D721Med (cell line): Measurements from ENCODE around the gene GSTCD.

ENCODE experiments used
- DNase-seq: peaks from one replicate; pipeline ENCODE4 v3.0.0; 2011; ENCODE audit warnings: low spot score; ENCODE audit not compliant: insufficient read length
- FAIRE-seq: peaks from 2 replicates; lab custom pipeline; 2011; peaks lifted over from hg19 to GRCh38; lab: Jason Lieb, UNC
- TF ChIP-seq, protein P1 (sequence below): IDR thresholded peaks from 2 replicates; pipeline ENCODE4 v1.5.1; 2012; ENCODE audit warnings: mild to moderate bottlenecking, control low read depth; ENCODE audit not compliant: insufficient read depth; ENCODE audit errors: missing control alignments

GSTCD gene

GRCh38 chr4:105708181-105709080 lies at the start of gene GSTCD, which contains the start of gene INTS12:
GSTCD (plus strand) TSS chr4:105708784; CDS start chr4:105717614, 8,830 bp downstream.
INTS12 (minus strand) TSS chr4:105708689; CDS start chr4:105700005, 8,684 bp downstream.
- DNase-seq (peak; percentile 44), FAIRE-seq (no peak)
- TF ChIP-seq, protein P1, sequence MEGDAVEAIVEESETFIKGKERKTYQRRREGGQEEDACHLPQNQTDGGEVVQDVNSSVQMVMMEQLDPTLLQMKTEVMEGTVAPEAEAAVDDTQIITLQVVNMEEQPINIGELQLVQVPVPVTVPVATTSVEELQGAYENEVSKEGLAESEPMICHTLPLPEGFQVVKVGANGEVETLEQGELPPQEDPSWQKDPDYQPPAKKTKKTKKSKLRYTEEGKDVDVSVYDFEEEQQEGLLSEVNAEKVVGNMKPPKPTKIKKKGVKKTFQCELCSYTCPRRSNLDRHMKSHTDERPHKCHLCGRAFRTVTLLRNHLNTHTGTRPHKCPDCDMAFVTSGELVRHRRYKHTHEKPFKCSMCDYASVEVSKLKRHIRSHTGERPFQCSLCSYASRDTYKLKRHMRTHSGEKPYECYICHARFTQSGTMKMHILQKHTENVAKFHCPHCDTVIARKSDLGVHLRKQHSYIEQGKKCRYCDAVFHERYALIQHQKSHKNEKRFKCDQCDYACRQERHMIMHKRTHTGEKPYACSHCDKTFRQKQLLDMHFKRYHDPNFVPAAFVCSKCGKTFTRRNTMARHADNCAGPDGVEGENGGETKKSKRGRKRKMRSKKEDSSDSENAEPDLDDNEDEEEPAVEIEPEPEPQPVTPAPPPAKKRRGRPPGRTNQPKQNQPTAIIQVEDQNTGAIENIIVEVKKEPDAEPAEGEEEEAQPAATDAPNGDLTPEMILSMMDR: no peak

DNA sequence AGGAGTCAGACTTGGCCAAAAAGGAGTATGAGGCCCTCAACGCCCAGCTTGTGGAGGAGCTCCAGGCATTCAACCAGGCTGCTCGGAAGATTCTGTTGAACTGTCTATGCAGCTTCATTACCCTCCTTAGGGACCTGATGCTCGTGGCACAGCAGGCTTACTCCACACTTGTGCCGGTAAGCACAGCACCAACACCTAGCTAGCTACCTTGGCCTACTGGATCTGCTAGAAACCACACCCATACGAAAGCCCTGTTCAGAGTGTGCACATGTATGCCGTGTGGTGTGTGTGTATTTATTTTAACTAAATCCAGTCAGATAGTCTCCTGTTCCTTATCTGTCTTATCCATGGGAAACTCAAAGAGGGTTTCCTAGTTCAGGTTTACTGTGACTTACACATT lies 49.4 kb upstream of the GSTCD start:
- DNase-seq (no peak), FAIRE-seq (no peak)
- TF ChIP-seq, protein P1: no peak

DNA sequence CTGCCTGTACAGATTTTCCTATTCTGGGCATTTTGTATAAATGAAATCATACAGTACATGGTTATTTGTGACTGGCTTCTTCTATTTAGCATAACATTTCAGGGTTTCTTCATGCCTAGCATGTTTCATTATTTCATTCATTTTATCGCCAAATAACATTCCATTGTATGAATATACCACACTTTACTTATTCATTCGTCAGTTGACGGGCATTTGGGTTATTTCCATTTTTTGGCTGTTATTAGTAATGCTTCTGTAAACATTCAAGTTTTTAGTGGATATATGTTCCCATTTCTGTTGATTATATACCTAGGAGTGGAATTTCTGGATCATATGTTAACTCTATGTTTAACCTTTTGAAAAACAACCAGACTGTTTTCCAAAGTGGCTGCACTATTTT lies 47.6 kb upstream of the GSTCD start:
- FAIRE-seq: no peak
- TF ChIP-seq, protein P1: no peak
- DNase-seq: no peak

DNA sequence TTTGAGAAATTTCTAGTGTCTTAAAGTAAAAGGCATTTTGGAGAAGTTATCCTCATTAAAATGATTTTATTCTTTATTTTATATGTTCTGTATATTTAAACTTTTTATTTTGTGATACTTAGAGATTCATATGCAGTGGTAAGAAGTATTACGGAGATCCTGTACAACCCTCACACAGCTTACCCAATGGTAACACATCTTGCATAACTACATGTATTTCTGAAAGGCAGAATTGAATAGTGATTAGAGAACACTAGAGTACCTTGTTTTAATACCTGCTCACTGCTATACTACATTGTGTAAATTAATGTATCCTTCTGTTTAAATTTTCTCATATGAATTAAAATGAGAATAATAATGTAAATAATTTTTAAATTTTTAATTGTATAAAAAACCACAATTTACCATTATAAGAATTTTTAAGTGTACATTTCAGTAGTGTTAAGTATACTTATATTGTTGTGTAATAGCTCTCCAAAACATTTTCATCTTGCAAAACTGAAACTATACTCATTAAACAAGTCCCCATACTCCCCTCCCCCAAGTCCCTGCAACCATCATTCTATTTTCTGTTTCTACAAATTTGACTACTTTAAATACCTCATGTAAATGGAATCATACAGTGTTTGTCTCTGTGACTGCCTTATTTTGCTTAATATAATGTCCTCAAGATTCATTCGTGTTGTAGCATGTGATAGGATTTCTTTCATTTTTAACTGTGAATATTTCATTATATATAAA lies 45.5 kb upstream of the GSTCD start:
- FAIRE-seq (no peak), DNase-seq (no peak)
- TF ChIP-seq, protein P1: no peak

- FAIRE-seq (no peak), DNase-seq (no peak)
- TF ChIP-seq, protein P1: peak; percentile 39
Measured at GRCh38 chr4:105666693-105667092, 41.9 kb upstream of the GSTCD start.

DNA sequence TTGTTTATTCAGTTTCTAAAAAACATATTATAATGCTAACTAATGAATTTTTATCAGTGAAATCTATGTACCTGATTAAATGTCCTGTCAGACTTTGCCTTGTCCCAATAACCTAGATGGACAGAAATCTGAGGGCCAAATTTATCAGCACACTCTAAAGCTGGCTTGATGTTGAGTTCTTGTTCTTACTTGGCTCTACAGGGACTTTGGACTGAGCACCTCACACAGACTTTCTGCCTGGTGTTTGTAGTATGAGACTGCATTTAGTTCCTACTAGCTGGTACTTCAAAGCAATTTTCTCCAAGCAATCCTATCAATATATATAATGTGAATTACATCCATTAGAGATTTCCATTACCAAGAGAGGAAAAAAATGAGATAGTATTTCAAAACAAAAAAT lies 37.9 kb upstream of the GSTCD start:
- no peak for DNase-seq
- FAIRE-seq: no peak
- TF ChIP-seq, protein P1: no peak
